Prostate gland (tissue), 2 donors: ENCODE measurements around the gene NUDT7. TPM values are rescaled to one million over a fixed set of nuclear protein-coding genes. Genes with fewer than 3 reads are reported as not detected.
A peak's percentile ranks its signal among the peaks of the same experiment; 100 is the strongest.

ENCODE experiments used
- DNase-seq: peaks from one replicate; pipeline ENCODE4 v3.0.0-alpha.2; 2019; ENCODE audit warnings: low spot score
- H3K27ac ChIP-seq, 2 donors: fragments of 200-600 bp; sonication (generic); 2 replicates each; pipeline ENCODE4 v1.5.1; 2017 to 2019
- H3K27me3 ChIP-seq: fragments of 200-600 bp; sonication (generic); replicated peaks from 2 replicates; pipeline ENCODE4 v1.5.1; 2019; ENCODE audit not compliant: insufficient read depth
- H3K36me3 ChIP-seq, 2 donors: fragments of 200-600 bp; sonication (generic); 1 replicate in 1 of 2; 2 replicates in 1 of 2; pipeline versions ENCODE4 v1.5.1 to v1.8.1; 2017 to 2019
- H3K4me1 ChIP-seq: fragments of 200-600 bp; sonication (generic); replicated peaks from 2 replicates; pipeline ENCODE4 v1.5.1; 2019
- H3K4me3 ChIP-seq, 2 donors: fragments of 200-600 bp; sonication (generic); 2 replicates each; pipeline ENCODE4 v1.5.1; 2017 to 2019
- H3K9me3 ChIP-seq: fragments of 200-600 bp; sonication (generic); 2 replicates; pipeline ENCODE4 v1.5.1; 2017
- CTCF ChIP-seq, 4 experiments: fragments of 200-600 bp in 2 of 4; fragments of 450-650 bp in 2 of 4; sonication (generic) in 2 of 4; IDR thresholded peaks; 1 replicate in 3 of 4; 2 replicates in 1 of 4; pipeline ENCODE4 v1.5.1; 2016 to 2019; ENCODE audit warnings: antibody characterized with exemption in 4 of 4, mild to moderate bottlenecking in 2 of 4, moderate library complexity in 2 of 4
- POLR2A ChIP-seq: fragments of 450-650 bp; IDR thresholded peaks from one replicate; pipeline ENCODE4 v1.6.1; 2016; ENCODE audit warnings: antibody characterized with exemption, mild to moderate bottlenecking
- POLR2AphosphoS5 ChIP-seq: sonication (generic); formaldehyde crosslinking; IDR thresholded peaks from one replicate; pipeline ENCODE4 v1.6.1; 2017; ENCODE audit warnings: antibody characterized with exemption
- WGBS: methylation state at CpG from one replicate; pipeline ENCODE4 v1.1.5; 2018; 5-methylcytosine and 5-hydroxymethylcytosine counted together
- intact Hi-C: fragments of 100-400 bp; cut with DNase I; formaldehyde crosslinking; loops from one replicate; pipeline ENCODE4 v1.14.2; 2022
- total RNA-seq, 2 donors: library from RNA; depleted of rRNA; stranded (reverse); fragments of >200 nt; gene quantifications; one replicate each; pipeline ENCODE4 v1.1.0, GENCODE V29; 2016

Gene NUDT7
- total RNA-seq, 2 donors from 2014 or later = 18.7 to 20.0 TPM

- Histone ChIP-seq H3K27me3 (peaks cover 11% of the 10 kb centered on the region), H3K36me3 (no peaks in the 10 kb centered on the region), H3K4me1 (peaks cover 9% of the 10 kb centered on the region), H3K4me3 (no peak overlapping the region), H3K27ac (no peak overlapping the region), H3K9me3 (no peaks in the 10 kb centered on the region)
- no peak for TF ChIP-seq CTCF (IDR thresholded peaks at IDR 0.05)
- no peak for TF ChIP-seq POLR2A
- TF ChIP-seq POLR2AphosphoS5 = no peak
- DNase-seq = no peak
- intact Hi-C loops = no loop called here
- WGBS = 14% methylated on average over 5 of the region's 5 CpGs
Observed at GRCh38 chr16:77786186-77786847, 64.0 kb downstream of the NUDT7 start.

- TF ChIP-seq POLR2AphosphoS5 (no peak), CTCF (IDR thresholded peaks at IDR 0.05) (no peak), POLR2A (no peak)
- H3K36me3 ChIP-seq = no peaks in the 10 kb centered on the region
- H3K27ac ChIP-seq = no peak overlapping the region
- WGBS = 44% methylated on average over 2 of the region's 2 CpGs
- no peak overlapping the region for H3K4me3 ChIP-seq
- H3K27me3 ChIP-seq = peaks cover 14% of the 10 kb centered on the region
- no peak for DNase-seq
- H3K9me3 ChIP-seq = no peaks in the 10 kb centered on the region
- H3K4me1 ChIP-seq = peaks cover 9% of the 10 kb centered on the region
- intact Hi-C loops = no loop called here
Observed at GRCh38 chr16:77787452-77787851, 65.1 kb downstream of the NUDT7 start.

- TF ChIP-seq POLR2AphosphoS5 (no peak), POLR2A (no peak), CTCF (IDR thresholded peaks at IDR 0.05) (no peak)
- Histone ChIP-seq H3K9me3 (no peaks in the 10 kb centered on the region), H3K27me3 (peaks cover 14% of the 10 kb centered on the region), H3K4me3 (peak within 1 kb of the TSS; percentile 12 to 14), H3K4me1 (peaks cover 9% of the 10 kb centered on the region), H3K36me3 (no peaks in the 10 kb centered on the region), H3K27ac (no peak within 1 kb of the TSS)
- intact Hi-C loops = no loop called here
- WGBS = under 1% methylated on average over 78 of the region's 78 CpGs
- no peak for DNase-seq
Observed at GRCh38 chr16:77788181-77789084, 66.1 kb downstream of the NUDT7 start, which contains the start of gene VAT1L. Gene VAT1L (plus strand): TSS chr16:77788564. CDS start chr16:77788683, 119 bp downstream.

- Histone ChIP-seq H3K4me3 (peak overlapping the region in 1 of 2 donors; percentile 12), H3K27ac (no peak overlapping the region), H3K9me3 (no peaks in the 10 kb centered on the region), H3K27me3 (peaks cover 14% of the 10 kb centered on the region), H3K36me3 (no peaks in the 10 kb centered on the region), H3K4me1 (peaks cover 9% of the 10 kb centered on the region)
- TF ChIP-seq CTCF (IDR thresholded peaks at IDR 0.05) (no peak), POLR2AphosphoS5 (no peak), POLR2A (no peak)
- intact Hi-C loops = no loop called here
- 6% methylated on average over 34 of the region's 34 CpGs for WGBS
- DNase-seq = no peak
Observed at GRCh38 chr16:77789085-77790008, 67.0 kb downstream of the NUDT7 start.
